Trophoblast cell (in vitro differentiated cells and primary cell): ENCODE results near the gene ALPI.

Experiments
- DNase-seq, 2 donors: peaks; one replicate each; pipeline ENCODE4 v3.0.0-alpha.2; 2016
- H2AFZ ChIP-seq: 2 replicates; pipeline ENCODE4 v1.6.1; 2013; ENCODE audit warnings: low read length, moderate library complexity, mild to moderate bottlenecking; ENCODE audit not compliant: insufficient read depth, poor library complexity
- H2AK5ac ChIP-seq: 2 replicates; pipeline ENCODE4 v1.6.1; 2013; ENCODE audit warnings: mild to moderate bottlenecking, low read length
- H2BK120ac ChIP-seq: 2 replicates; pipeline ENCODE4 v1.6.1; 2013; ENCODE audit warnings: low read length, mild to moderate bottlenecking, moderate library complexity; ENCODE audit not compliant: insufficient read depth, poor library complexity
- H2BK12ac ChIP-seq: 2 replicates; pipeline ENCODE4 v1.6.1; 2013; ENCODE audit warnings: mild to moderate bottlenecking, low read length, moderate library complexity
- H2BK5ac ChIP-seq: 2 replicates; pipeline ENCODE4 v1.6.1; 2013; ENCODE audit warnings: low read length, low read depth, moderate library complexity, mild to moderate bottlenecking; ENCODE audit not compliant: poor library complexity
- H3K14ac ChIP-seq: 2 replicates; pipeline ENCODE4 v1.6.1; 2013; ENCODE audit warnings: mild to moderate bottlenecking, low read length
- H3K18ac ChIP-seq: 2 replicates; pipeline ENCODE4 v1.6.1; 2013; ENCODE audit warnings: mild to moderate bottlenecking, low read length
- H3K23ac ChIP-seq: 2 replicates; pipeline ENCODE4 v1.6.1; 2013; ENCODE audit warnings: low read length
- H3K27ac ChIP-seq: 2 replicates; pipeline ENCODE4 v1.5.1; 2013; ENCODE audit warnings: low read depth, mild to moderate bottlenecking, inconsistent platforms, low read length, moderate library complexity
- H3K27me3 ChIP-seq: 2 replicates; pipeline ENCODE4 v1.6.1; 2013; ENCODE audit warnings: inconsistent platforms, mild to moderate bottlenecking, low read length, moderate library complexity; ENCODE audit not compliant: insufficient read depth
- H3K36me3 ChIP-seq, 2 experiments: 1 replicate in 1 of 2; 2 replicates in 1 of 2; pipeline ENCODE4 v1.6.1; 2013; ENCODE audit warnings: low read length in 2 of 2, mild to moderate bottlenecking in 2 of 2, moderate library complexity in 1 of 2; ENCODE audit not compliant: insufficient read depth in 2 of 2, control insufficient read depth in 1 of 2
- H3K4ac ChIP-seq: 2 replicates; pipeline ENCODE4 v1.6.1; 2013; ENCODE audit warnings: low read depth, mild to moderate bottlenecking, low read length, moderate library complexity
- H3K4me1 ChIP-seq, 2 experiments: 1 replicate in 1 of 2; 2 replicates in 1 of 2; pipeline ENCODE4 v1.6.1; 2013; ENCODE audit warnings: low read length in 2 of 2, mild to moderate bottlenecking in 2 of 2, moderate library complexity in 1 of 2; ENCODE audit not compliant: insufficient read depth in 2 of 2, control insufficient read depth in 1 of 2
- H3K4me2 ChIP-seq: 2 replicates; pipeline ENCODE4 v1.6.1; 2013; ENCODE audit warnings: inconsistent platforms, mild to moderate bottlenecking, low read length, moderate library complexity
- H3K4me3 ChIP-seq: 2 replicates; pipeline ENCODE4 v1.5.1; 2013; ENCODE audit warnings: mild to moderate bottlenecking, low read depth, low read length, inconsistent platforms
- H3K79me1 ChIP-seq: one replicate; pipeline ENCODE4 v1.6.1; 2013; ENCODE audit warnings: low read length
- H3K79me2 ChIP-seq: 2 replicates; pipeline ENCODE4 v1.6.1; 2013; ENCODE audit warnings: low read length, mild to moderate bottlenecking; ENCODE audit not compliant: control insufficient read depth, insufficient read depth, poor library complexity
- H3K9ac ChIP-seq: 2 replicates; pipeline ENCODE4 v1.6.1; 2013; ENCODE audit warnings: mild to moderate bottlenecking, low read length
- H3K9me3 ChIP-seq: 2 replicates; pipeline ENCODE4 v1.6.1; 2013; ENCODE audit warnings: low read depth, mild to moderate bottlenecking, control low read depth, inconsistent platforms, low read length; ENCODE audit not compliant: insufficient read depth
- H4K12ac ChIP-seq: 2 replicates; pipeline ENCODE4 v1.6.1; 2013; ENCODE audit warnings: low read depth, mild to moderate bottlenecking, low read length, moderate library complexity
- H4K8ac ChIP-seq: 2 replicates; pipeline ENCODE4 v1.6.1; 2013; ENCODE audit warnings: low read depth, mild to moderate bottlenecking, low read length, moderate library complexity
- H4K91ac ChIP-seq: one replicate; pipeline ENCODE4 v1.6.1; 2013; ENCODE audit warnings: low read depth, mild to moderate bottlenecking, low read length, moderate library complexity
- WGBS: extraction: QIAGEN DNeasy Blood & Tissue Kit; methylation state at CpG from one replicate; pipeline ENCODE4 v1.1.7; 2013; ENCODE audit warnings: missing lambda C conversion rate; ENCODE audit not compliant: insufficient read length, insufficient coverage; ENCODE audit errors: extremely low coverage; 5-methylcytosine and 5-hydroxymethylcytosine counted together

Gene ALPI

GRCh38 chr2:232480201-232481190, 24.5 kb downstream of the ALPI start:
- H2AFZ ChIP-seq = no peak overlapping the region
- peaks cover 20% of the 10 kb centered on the region for H3K27me3 ChIP-seq
- no peak for DNase-seq
- H3K4me2 ChIP-seq = no peak overlapping the region
- no peak overlapping the region for H4K91ac ChIP-seq
- no peak overlapping the region for H3K4me3 ChIP-seq
- H2AK5ac ChIP-seq = no peak overlapping the region
- no peak overlapping the region for H3K23ac ChIP-seq
- H3K36me3 ChIP-seq = no peaks in the 10 kb centered on the region
- no peak overlapping the region for H3K4ac ChIP-seq
- H3K79me2 ChIP-seq = no peaks in the 10 kb centered on the region
- no peaks in the 10 kb centered on the region for H3K79me1 ChIP-seq
- no peaks in the 10 kb centered on the region for H3K4me1 ChIP-seq
- no peak overlapping the region for H3K14ac ChIP-seq
- H3K9me3 ChIP-seq = peaks cover 14% of the 10 kb centered on the region
- no peak overlapping the region for H2BK12ac ChIP-seq
- H3K27ac ChIP-seq = no peak overlapping the region
- H4K8ac ChIP-seq = no peak overlapping the region
- no peak overlapping the region for H2BK5ac ChIP-seq
- H4K12ac ChIP-seq = no peak overlapping the region
- no peak overlapping the region for H3K9ac ChIP-seq
- WGBS = no CpG with 5 or more reads among the region's 26 CpGs
- H3K18ac ChIP-seq = no peak overlapping the region
- no peak overlapping the region for H2BK120ac ChIP-seq

GRCh38 chr2:232481322-232482140, 25.6 kb downstream of the ALPI start:
- no peak overlapping the region for H3K4me2 ChIP-seq
- H2AFZ ChIP-seq = no peak overlapping the region
- no peak overlapping the region for H2BK5ac ChIP-seq
- no peak overlapping the region for H3K23ac ChIP-seq
- no peak overlapping the region for H2BK120ac ChIP-seq
- no peak overlapping the region for H2BK12ac ChIP-seq
- DNase-seq = no peak
- H4K8ac ChIP-seq = no peak overlapping the region
- no CpG with 5 or more reads among the region's 29 CpGs for WGBS
- H3K27ac ChIP-seq = no peak overlapping the region
- no peak overlapping the region for H3K9ac ChIP-seq
- no peak overlapping the region for H3K14ac ChIP-seq
- no peak overlapping the region for H4K91ac ChIP-seq
- H3K4me3 ChIP-seq = no peak overlapping the region
- no peaks in the 10 kb centered on the region for H3K36me3 ChIP-seq
- H3K79me1 ChIP-seq = no peaks in the 10 kb centered on the region
- H3K79me2 ChIP-seq = no peaks in the 10 kb centered on the region
- H3K18ac ChIP-seq = no peak overlapping the region
- H3K9me3 ChIP-seq = peaks cover 22% of the 10 kb centered on the region
- peaks cover 0 to 4% of the 10 kb centered on the region in 2 experiments for H3K4me1 ChIP-seq
- no peak overlapping the region for H2AK5ac ChIP-seq
- H4K12ac ChIP-seq = no peak overlapping the region
- H3K27me3 ChIP-seq = peaks cover 30% of the 10 kb centered on the region
- H3K4ac ChIP-seq = no peak overlapping the region

- no CpG with 5 or more reads among the region's 31 CpGs for WGBS
- no peak overlapping the region for H4K91ac ChIP-seq
Measured at GRCh38 chr2:232482301-232483238, 26.6 kb downstream of the ALPI start.

More at GRCh38 chr2:232482301-232483238, 26.6 kb downstream of the ALPI start:
- Histone ChIP-seq H3K4me1 (peaks cover 0 to 5% of the 10 kb centered on the region in 2 experiments), H4K8ac (no peak overlapping the region), H3K79me1 (no peaks in the 10 kb centered on the region), H3K79me2 (no peaks in the 10 kb centered on the region), H4K12ac (no peak overlapping the region), H3K27ac (no peak overlapping the region), H3K4me2 (no peak overlapping the region), H3K9ac (no peak overlapping the region), H3K18ac (no peak overlapping the region), H2BK12ac (no peak overlapping the region), H3K4me3 (peak overlapping the region; percentile 17), H2BK5ac (no peak overlapping the region), H3K9me3 (peaks cover 24% of the 10 kb centered on the region), H3K23ac (no peak overlapping the region), H3K27me3 (peaks cover 40% of the 10 kb centered on the region), H2BK120ac (no peak overlapping the region), H2AK5ac (no peak overlapping the region), H2AFZ (no peak overlapping the region), H3K14ac (no peak overlapping the region), H3K4ac (no peak overlapping the region), H3K36me3 (no peaks in the 10 kb centered on the region)
- no peak for DNase-seq
